ENCODE data around the gene CHD9.

GRCh38 chr16:53115773-53116172 lies 61.0 kb downstream of the CHD9 start:
- TF ChIP-seq POLR2A (IDR thresholded peaks at IDR 0.05): no peak
- TF ChIP-seq CTCF (IDR thresholded peaks at IDR 0.05): no peak
